ENCODE results near the gene SMR3B. TPM values are rescaled to one million over a fixed set of nuclear protein-coding genes. Genes with fewer than 3 reads are reported as not detected.

The SMR3B gene
- total RNA-seq: not detected in 2 replicates

GRCh38 chr4:70382691-70383181 lies at the start of gene SMR3B:
SMR3B (plus strand) TSS chr4:70383131; CDS start chr4:70384511, 1,380 bp downstream.

GRCh38 chr4:70334681-70335080 lies 48.2 kb upstream of the SMR3B start, which contains the start of gene CABS1:
CABS1 (plus strand) TSS chr4:70334981; CDS start chr4:70335040, 59 bp downstream.

DNA sequence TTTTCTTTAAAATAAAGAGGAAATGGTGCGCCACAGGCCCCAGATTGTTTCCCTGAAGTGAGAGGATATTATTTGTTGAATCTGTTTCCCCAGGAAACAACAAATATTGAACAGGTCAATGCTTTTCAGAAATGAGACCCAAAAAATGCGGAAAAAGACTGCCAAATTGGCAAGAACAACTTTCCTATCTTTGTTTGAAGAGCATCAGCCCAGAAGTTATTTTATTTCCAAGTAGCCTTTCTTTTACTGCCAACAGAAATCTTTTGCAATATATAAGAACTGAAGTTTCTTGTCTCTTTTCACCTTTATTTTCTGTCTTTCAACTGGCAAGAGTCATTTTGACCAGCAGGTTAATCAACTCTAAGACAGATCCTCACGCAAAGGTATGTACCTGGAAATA lies 22.5 kb upstream of the SMR3B start, which contains the start of gene SMR3A:
TSS of gene SMR3A (plus strand) at position 301 of the 400 bp plus-strand sequence. CDS start 1,356 bp downstream, outside the sequence.

DNA sequence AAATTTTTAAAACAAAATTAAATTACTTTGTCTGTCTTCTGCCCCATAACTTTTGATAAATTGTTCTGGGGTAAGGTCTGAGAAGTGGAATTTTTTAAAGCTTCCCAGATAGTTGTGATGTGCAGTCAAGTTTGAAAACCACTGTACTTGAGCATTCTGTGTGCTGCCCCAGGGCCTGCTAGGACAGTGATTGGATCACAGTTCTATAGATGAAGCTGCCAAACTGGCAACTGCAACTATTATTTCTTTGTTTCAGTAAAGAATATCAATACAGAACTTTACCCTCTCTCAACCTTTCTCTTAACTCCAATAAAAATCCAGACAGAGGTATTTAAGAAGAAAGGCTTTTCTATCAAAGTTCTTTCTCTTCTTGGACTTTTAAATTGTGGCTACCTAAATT lies 14.6 kb downstream of the SMR3B start, which contains the start of gene OPRPN:
TSS of gene OPRPN (plus strand) at position 361 of the 400 bp plus-strand sequence. CDS start 1,346 bp downstream, outside the sequence.

Other genes starting within 250 kb of the SMR3B start
- not detected in 2 replicates for gene PRR27, start 228.9 kb upstream of the SMR3B start, total RNA-seq
- not detected in 2 replicates for gene ODAM, start 187.4 kb upstream of the SMR3B start, total RNA-seq
- not detected in 2 replicates for gene FDCSP, start 157.0 kb upstream of the SMR3B start, total RNA-seq
- gene CSN3, start 140.5 kb upstream of the SMR3B start, total RNA-seq: not detected in 2 replicates
- not detected in 2 replicates for gene CABS1, start 48.1 kb upstream of the SMR3B start, total RNA-seq
- not detected in 2 replicates for gene SMR3A, start 22.4 kb upstream of the SMR3B start, total RNA-seq
- not detected in 2 replicates for gene OPRPN, start 14.8 kb downstream of the SMR3B start, total RNA-seq
- not detected in 2 replicates for gene MUC7, start 89.1 kb downstream of the SMR3B start, total RNA-seq
- not detected in 2 replicates for gene AMTN, start 135.4 kb downstream of the SMR3B start, total RNA-seq
- not detected in 2 replicates for gene AMBN, start 209.1 kb downstream of the SMR3B start, total RNA-seq
- under 0.01 TPM in 2 replicates for gene ENAM, start 245.6 kb downstream of the SMR3B start, total RNA-seq

All from myometrial cell (primary cell).